ENCODE results near the gene SCYL1.
"Not testable (repeated sequence)": the region's sequence is repeated elsewhere in the genome, so short reads cannot be mapped to it uniquely, and the experiment has no call there.

The SCYL1 gene

DNA sequence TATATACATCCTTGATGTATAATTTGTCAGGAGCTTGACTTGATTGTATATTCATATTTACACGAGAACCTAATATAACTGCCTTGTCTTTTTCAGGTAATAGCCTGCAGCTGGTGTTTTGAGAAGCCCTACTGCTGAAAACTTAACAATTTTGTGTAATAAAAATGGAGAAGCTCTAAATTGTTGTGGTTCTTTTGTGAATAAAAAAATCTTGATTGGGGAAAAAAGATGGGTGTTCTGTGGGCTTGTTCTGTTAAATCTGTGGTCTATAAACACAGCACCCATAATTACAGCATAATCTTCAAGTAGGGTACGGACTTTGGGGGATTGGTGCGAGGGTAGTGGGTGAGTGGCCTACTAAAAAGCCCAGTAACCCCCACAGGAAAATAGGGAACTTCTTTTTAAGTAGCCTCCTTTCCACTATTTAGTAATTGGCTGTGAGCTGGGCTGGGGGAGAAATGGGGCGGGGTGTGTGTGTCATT is 18.6 kb upstream of the SCYL1 start:
- no peak for DNase-seq

DNA sequence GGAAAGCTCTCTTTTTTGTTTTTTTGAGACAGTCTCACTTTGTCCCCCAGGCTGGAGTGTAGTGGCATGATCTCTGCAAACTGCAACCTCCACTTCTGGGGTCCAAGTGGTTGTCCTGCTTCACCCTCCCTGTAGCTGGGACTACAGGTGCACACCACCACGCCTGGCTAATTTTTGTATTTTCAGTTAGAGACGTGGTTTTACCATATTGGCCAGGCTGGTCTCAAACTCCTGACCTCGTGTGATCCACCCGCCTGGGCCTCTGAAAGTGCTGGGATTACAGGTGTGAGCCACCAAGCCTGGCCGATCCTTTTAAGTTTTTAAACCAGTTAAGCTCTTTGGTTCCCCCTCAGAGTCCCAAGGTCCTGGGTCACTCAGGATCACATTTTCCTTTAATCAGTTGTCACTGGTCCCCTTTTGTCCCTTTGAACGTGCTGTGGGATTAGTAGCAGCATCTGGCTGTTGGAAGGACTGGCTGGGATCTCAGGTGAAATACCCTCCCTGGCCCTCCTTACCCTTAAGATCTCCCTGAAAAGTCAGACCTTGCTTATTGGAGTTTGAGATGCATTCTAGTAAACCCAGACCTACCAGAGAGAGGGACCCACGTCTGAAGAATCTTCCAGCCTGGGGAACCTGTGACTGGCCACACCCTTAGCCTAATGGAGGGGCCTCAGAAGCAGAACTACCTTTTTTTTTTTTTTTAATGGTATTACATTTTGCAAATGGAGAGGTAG is 17.9 kb upstream of the SCYL1 start:
- DNase-seq, result peak; percentile 40 to 52

DNA sequence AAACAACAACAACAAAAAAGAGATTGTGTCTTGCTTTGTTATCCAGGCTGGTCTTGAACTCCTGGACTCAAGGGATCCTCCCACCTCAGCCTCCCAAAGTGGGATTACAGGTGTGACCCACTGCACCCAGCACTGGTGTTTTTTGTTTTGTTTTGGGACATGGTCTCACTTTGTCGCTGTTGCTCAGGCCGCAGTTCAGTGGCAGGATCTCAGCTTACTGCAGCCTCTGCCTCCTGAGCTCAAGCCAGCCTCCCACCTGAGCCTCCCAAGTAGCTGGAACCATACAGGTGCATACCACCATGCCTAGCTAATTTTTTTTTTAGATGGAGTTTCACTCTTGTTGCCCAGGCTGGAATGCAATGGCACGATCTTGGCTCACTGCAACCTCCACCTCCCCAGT is 12.6 kb upstream of the SCYL1 start:
- DNase-seq, result not testable (repeated sequence)

DNA sequence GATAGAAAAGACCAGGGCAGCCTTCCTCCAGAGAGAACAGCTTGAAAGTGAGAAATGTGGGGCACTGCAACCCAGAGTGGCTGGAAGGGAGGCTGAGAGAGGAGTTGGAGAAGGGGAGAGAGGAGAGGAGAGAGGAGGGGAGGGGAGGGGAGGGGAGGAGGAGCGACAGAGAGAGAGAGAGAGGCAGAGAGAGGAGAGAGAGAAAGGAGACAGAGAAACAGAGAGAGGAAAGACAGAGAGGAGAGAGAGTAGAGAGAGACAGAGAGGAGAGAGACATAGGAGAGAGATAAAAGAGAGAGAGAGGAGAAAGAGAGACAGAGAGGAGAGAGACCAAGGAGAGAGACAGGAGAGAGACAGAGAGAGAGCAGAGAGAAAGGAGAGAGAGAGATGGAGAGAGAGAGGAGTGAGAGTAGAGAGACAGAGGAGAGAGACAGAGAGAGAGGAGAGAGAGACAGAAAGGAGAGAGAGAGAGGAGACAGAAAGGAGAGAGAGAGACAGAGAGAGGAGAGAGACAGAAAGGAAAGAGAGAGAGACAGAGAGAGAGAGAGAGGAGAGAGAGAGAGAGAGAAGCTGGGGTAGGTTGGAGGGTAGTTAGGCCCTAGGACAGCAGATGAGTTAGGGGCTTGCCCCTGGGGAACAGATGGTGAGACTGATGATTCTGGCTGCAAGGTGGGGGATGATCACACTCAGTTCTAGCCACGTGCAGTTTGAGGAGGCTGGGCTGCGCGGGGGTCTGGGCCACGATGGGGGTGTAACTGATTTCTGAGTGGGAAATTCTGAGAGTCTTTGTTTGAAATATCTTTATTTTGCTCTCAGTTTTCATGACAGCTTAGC is 8.5 kb upstream of the SCYL1 start:
- no peak for DNase-seq

DNA sequence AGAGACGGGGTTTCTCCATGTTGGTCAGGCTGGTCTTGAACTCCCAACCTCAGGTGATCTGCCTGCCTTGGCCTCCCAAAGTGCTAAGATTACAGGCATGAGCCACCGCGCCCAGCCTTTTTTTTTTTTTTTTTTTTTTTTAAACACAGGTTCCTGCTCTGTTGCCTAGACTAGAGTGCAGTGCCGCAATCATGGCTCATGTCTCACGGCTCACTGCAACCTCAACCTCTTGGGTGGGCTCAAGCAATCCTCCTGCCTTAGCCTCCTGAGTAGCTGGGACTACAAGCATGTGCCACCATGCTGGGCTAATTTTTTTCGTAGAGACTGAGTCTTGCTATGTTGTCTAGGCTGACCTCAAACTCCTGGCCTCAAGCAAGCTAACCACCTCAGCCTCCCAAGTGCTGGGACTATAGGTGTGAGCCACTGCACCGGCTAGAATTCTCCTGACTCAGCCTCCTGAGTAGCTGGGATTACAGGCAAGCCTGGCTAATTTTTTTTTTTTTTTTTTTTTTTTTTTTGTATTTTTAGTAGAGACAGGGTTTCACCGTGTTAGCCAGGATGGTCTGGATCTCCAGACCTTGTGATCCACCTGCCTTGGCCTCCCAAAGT is 5.8 kb upstream of the SCYL1 start:
- DNase-seq, result not testable (repeated sequence)

DNA sequence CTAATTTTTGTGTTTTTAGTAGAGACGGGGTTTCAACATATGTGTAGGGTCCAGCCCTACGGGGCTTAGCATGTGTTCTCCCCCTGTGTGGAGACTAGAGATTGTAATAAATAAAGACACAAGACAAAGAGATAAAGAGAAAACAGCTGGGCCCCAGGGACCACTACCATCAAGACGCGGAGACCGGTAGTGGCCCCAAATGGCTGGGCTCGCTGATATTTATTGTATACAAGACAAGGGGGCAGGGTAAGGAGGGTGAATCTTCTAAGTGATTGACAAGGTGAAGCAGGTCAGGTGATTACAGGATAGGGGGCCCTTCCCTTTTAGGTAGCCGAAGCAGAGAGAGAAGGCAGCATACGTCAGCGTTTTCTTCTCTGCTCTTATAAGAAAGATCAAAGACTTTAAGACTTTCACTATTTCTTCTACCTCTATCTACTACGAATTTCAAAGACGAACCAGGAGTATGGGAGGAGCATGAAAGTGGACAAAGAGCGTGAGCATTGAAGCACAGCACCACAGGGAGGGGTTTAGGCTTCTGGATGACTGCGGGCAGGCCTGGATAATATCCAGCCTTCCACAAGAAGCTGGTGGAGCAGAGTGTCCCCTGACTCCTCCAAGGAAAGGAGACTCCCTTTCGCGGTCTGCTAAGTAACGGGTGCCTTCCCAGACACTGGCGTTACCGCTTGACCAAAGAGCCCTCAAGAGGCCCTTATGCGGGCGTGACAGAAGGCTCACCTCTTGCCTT is 2.9 kb upstream of the SCYL1 start:
- DNase-seq, result not testable (repeated sequence)

DNA sequence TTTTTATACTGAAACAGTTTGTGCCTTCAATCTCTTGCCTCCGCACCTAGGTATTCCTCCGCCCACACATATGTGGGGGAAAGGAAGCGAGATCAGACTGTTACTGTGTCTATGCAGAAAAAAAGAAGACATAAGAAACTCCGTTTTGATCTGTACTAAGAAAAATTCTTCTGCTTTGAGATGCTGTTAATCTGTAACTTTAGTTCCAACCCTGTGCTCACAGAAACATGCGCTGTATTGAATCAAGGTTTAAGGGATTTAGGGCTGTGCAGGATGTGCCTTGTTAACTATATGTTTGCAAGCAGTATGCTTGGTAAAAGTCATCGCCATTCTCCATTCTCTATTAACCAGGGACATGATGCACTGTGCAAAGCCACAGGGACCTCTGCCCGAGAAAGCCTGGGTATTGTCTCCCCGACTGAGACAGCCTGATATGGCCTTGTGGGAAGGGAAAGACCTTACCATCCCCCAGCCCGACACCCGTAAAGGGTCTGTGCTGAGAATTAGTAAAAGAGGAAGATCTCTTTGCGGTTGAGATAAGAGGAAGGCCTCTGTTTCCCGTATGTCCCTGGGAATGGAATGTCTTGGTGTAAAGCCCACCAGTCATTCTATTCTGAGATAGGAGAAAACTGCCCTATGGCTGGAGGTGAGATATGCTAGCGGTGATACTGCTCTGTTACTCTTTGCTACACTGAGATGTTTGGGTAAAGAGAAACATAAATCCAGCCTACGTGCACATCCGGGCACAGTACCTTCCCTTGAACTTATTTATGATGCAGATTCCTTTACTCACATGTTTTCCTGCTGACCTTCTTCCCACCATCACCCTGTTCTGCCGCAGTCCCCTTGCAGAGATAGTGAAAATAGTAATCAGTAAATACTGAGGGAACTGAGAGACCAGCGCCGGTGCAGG is 1.9 kb upstream of the SCYL1 start:
- peak; percentile 55 to 58 for DNase-seq

DNA sequence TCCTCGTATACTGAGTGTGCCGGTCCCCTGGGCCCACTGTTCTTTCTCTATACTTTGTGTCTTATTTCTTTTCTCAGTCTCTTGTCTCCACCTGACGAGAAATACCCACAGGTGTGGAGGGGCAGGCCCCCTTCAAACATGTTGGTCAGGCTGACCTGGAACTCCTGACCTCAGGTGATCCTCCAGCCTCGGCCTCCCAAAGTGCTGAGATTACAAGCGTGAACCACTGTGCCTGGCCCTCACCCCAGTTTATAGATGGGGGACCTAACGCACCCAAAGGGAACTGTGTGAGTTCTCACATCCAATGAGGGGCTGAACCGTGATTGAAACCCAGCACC is 1.3 kb upstream of the SCYL1 start:
- DNase-seq, result not testable (repeated sequence)

DNA sequence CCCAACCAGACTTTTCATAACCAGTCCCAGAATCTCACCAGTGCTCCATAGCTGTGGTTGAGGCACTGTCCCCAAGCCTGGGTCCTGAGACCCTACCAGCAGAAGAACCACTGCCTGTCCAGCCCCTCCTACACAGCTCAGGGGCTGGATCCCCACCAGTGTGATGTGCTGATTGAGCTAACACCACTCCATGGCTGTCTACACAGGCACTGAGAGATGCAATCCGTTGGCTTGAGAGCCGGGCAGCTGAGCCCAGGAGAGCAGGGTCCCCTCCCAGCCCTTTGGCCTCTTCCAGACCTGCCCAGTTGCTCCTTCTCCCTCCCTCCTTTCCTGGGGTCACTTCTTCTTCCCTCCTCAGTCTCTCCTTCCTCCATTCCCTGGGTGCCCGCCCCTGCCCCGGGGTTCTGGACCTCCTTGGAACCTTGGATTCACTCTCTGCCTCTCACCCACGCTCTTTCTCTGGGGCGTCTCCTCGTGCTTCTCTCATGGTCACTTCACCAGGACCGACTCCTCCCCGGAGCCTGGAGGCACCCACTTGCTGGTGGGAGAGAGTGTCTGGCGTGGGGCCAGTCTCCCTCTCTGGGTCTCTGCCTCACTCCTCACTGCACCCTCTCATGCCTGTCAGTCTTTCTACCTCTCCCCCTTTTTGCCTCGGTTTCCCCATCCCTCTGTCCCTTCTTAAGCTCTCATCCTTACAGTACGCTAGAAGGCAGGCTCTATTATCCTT is 706 bp upstream of the SCYL1 start:
- no peak for DNase-seq

DNA sequence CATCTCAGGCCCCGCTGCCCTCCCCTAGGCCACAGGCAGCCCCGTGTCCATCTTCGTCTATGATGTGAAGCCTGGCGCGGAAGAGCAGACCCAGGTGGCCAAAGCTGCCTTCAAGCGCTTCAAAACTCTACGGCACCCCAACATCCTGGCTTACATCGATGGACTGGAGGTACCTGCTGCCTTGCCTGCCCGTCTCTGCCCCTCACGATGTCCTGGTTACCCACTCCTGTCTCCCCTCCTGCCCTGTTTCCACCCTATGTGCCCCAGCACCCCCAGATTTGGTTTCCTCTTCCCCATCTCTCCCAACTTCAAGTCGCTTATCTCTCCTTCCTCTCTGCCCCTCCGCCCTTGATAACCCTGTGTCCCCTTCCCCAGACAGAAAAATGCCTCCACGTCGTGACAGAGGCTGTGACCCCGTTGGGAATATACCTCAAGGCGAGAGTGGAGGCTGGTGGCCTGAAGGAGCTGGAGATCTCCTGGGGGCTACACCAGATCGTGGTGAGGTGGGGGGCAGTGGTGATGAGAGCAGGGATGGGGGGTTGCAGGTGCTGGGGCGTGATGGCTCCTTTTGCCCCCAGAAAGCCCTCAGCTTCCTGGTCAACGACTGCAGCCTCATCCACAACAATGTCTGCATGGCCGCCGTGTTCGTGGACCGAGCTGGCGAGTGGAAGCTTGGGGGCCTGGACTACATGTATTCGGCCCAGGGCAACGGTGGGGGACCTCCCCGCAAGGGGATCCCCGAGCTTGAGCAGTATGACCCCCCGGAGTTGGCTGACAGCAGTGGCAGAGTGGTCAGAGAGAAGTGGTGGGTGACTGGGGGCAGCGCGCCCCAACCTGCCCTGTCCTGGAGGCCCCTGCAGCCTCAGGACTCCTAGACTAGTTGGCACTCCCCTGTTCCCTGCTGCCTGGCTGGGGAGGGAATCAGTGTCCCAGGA is 930 bp downstream of the SCYL1 start:
- no peak for DNase-seq

DNA sequence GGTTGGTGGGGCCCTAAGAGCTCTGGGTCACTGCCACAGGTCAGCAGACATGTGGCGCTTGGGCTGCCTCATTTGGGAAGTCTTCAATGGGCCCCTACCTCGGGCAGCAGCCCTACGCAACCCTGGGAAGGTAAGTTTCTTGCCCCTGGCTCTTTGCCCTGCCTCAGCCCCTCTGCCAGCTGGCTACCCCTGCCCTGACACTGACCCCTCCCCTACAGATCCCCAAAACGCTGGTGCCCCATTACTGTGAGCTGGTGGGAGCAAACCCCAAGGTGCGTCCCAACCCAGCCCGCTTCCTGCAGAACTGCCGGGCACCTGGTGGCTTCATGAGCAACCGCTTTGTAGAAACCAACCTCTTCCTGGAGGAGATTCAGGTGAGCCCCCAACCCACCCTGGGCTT is 1.9 kb downstream of the SCYL1 start:
- DNase-seq, result no peak

DNA sequence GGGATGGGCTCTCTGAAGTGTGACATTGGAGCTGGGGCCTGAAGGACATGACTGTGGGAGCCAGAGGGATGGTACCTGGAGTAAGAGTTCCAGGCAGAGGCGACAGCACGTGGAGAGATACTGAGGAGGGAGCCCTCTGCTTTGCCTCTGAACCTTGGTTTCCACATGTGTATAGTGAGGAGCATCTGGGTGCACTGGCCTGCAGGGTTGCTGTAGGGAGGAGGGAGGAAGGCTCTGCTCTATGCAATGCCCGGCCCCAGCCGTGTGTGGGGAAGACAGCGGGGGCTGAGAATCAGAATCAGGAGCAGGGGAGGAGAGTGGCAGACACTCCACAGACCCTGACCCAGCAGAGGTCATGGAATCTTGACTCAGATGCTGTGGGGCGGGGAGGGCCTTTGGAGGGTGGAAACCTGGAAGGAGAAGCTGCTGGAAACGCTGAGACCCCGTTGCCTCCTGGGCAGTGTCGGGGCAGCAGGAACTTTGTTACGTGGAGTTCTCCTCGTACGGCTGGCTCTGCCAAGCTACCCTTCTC is 4.0 kb downstream of the SCYL1 start:
- no peak for DNase-seq

DNA sequence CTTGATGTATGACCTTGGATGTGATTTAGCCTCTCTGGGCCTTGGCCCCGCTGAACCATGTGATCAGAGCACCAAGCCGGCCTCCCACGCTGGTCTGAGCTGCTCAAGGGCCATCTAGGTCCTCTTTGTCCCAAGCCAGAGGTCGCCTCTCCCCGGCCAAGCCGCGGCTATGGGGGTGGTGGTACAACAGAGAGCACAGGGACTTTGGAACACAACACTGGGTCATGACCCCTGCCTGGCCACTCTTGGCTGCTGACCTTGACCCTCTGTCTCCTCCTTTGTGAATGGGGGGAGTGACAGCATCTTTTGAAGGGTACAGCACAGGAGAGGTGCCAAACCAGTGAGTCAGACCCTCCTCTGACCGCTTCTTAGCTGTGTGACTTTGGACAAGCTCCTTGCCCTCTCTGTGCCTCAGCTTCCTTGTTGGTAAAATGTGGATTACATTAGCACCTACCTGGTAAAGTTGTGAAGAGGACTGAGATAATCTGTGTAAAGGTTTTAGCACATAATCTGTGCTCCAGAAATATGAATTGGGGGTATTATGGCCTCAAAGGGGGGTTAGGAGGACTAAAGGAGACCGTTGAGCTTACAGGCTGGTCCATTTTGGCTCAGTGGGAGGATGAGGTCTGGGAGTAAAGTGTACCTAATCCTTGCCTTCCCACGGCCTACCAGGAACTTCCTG is 4.7 kb downstream of the SCYL1 start:
- DNase-seq, result no peak

DNA sequence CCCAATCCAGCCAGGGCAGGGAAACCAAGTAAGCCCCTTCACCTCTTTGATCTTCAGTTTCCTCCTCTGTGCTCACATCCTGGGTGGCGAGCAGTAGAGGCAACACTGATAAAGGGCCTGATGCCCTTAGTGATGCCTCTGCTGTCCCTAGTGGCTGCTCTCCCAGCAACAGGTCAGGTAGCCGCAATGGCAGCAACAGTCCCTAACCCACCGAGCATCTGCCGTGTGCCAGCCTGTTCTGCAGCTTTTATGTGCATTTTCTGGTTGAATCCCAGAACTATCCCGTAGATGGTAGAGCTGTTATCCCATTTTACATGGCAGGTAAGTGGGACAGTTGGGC is 5.2 kb downstream of the SCYL1 start:
- no peak for DNase-seq

DNA sequence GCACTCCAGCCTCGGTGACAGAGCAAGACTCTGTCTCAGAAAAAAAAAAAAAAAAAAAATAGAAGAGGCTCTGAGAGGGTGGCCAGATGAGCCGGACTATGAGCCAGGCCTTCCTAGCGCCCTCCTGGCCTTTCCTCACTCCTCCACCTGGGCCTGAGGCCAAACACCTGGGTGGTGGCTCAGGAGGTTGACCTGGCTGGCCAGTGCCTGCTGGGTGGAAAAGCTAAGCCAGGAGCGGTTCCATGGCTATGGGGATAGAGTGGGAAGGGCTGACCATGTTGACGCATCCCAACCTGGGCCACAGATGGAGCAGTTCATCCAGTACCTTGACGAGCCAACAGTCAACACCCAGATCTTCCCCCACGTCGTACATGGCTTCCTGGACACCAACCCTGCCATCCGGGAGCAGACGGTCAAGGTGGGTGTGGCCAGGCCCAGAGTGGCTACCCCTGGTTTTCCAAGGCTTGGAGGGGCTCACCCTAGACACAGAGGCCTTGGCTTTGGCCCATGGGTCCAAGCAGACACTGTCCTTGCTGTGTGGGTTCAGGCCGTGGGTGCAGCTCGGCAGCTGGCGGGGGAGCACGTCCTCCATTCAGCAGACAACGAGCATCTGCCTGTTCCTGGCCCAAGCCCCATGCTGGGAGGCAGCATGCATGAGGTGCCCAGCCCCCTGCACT is 7.6 kb downstream of the SCYL1 start:
- no peak for DNase-seq

DNA sequence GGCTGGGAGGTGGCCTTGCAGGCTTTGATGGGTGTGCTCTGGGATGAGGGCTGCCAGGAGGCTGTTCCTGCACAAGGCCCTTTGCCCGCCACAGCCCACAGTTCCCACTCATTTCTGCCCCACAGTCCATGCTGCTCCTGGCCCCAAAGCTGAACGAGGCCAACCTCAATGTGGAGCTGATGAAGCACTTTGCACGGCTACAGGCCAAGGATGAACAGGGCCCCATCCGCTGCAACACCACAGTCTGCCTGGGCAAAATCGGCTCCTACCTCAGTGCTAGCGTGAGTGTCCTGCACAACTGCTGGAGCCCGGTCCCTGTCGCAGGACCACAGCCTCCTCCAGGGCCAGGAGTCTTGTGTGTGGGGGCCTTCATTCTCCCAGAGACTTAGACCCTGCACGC is 10.2 kb downstream of the SCYL1 start:
- DNase-seq, result no peak

DNA sequence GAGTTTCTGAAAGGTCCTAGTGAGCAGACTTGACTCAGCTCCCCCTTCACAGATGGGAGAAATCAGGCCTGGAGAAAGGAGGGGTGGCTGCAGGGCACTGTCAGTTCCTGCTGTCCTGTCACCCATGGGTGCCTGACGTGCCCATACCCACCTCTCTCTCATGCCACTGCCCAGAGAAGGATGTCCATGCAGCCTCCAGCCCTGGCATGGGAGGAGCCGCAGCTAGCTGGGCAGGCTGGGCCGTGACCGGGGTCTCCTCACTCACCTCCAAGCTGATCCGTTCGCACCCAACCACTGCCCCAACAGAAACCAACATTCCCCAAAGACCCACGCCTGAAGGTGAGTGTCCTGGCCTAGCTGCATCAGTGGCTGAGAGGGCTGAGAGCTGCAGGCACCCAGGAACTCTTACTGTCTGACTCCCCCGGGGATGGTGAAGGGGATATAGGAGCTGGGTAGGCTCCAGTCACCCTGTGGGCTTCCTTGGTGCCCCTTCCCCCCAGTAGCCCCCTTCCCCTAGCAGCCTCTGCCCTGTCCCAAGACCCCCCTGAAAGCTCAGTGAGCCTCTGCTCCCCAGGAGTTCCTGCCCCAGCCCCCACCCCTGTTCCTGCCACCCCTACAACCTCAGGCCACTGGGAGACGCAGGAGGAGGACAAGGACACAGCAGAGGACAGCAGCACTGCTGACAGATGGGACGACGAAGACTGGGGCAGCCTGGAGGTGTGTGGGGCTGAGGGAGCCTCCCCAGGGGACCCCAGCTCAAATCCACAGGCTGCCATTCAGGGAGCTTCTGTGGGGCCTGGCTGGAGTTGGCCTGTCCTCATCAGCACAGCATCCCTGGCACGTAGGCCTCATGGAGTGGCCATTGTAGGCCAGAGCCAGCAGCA is 11.8 kb downstream of the SCYL1 start:
- no peak for DNase-seq

DNA sequence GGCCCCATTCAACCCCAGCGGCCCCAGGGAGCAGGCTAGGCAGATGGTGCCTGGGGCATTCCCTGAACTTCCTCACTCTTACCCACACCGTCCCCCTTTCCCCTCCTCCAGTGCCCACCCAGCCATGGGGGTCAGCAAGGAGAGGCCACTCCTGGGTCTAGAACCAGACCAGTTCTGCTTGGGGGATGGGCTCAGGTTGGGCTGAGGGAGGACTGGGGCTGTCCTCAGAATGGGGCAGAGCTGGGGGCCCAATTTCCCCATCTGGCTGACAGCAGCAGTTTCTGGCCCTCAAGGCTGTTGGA is 12.4 kb downstream of the SCYL1 start:
- DNase-seq, result no peak
